Forelimb muscle (tissue), 1 donor: Measurements from ENCODE around the gene TLE1. TPM values are rescaled to one million over a fixed set of nuclear protein-coding genes. Genes with fewer than 3 reads are reported as not detected.
A peak's percentile ranks its signal among the peaks of the same experiment; 100 is the strongest.
"Not testable (repeated sequence)": the region's sequence is repeated elsewhere in the genome, so short reads cannot be mapped to it uniquely, and the experiment has no call there.

Experiments
- DNase-seq: peaks from one replicate; pipeline ENCODE4 v3.0.0-alpha.2; 2013; ENCODE audit warnings: low read depth
- polyA plus RNA-seq: library from polyadenylated mRNA; unstranded; fragments of 120-200 nt; gene quantifications from one replicate; pipeline ENCODE4 v1.2.1, GENCODE V29; 2013; ENCODE audit not compliant: insufficient read length

Gene TLE1
- polyA plus RNA-seq, 1 donor: 52.9 TPM

GRCh38 chr9:81622471-81623255, 66.7 kb downstream of the TLE1 start:
- no peak for DNase-seq

GRCh38 chr9:81621785-81622259, 67.5 kb downstream of the TLE1 start:
- no peak for DNase-seq

GRCh38 chr9:81621118-81621517, 68.2 kb downstream of the TLE1 start:
- DNase-seq: no peak

- DNase-seq: no peak
Observed at GRCh38 chr9:81620002-81620390, 69.4 kb downstream of the TLE1 start.

GRCh38 chr9:81619353-81620001, 69.9 kb downstream of the TLE1 start:
- DNase-seq: no peak

- DNase-seq: no peak
Observed at GRCh38 chr9:81618923-81619322, 70.4 kb downstream of the TLE1 start.

- no peak for DNase-seq
Observed at GRCh38 chr9:81616141-81616540, 73.2 kb downstream of the TLE1 start.

- no peak for DNase-seq
Observed at GRCh38 chr9:81614335-81614734, 75.0 kb downstream of the TLE1 start.

GRCh38 chr9:81613002-81613812, 76.1 kb downstream of the TLE1 start:
- DNase-seq: peak; percentile 96

- no peak for DNase-seq
Observed at GRCh38 chr9:81611664-81612063, 77.7 kb downstream of the TLE1 start.

- DNase-seq: no peak
Observed at GRCh38 chr9:81610740-81611107, 78.6 kb downstream of the TLE1 start.

GRCh38 chr9:81609782-81610739, 79.3 kb downstream of the TLE1 start:
- DNase-seq: no peak

- no peak for DNase-seq
Observed at GRCh38 chr9:81608289-81608657, 81.1 kb downstream of the TLE1 start.

GRCh38 chr9:81607593-81608288, 81.6 kb downstream of the TLE1 start:
- DNase-seq: no peak

GRCh38 chr9:81606261-81606660, 83.1 kb downstream of the TLE1 start:
- not testable (repeated sequence) for DNase-seq

GRCh38 chr9:81605170-81605670, 84.1 kb downstream of the TLE1 start:
- DNase-seq: no peak

- DNase-seq: no peak
Observed at GRCh38 chr9:81604306-81605169, 84.8 kb downstream of the TLE1 start.

- no peak for DNase-seq
Observed at GRCh38 chr9:81602887-81603680, 86.3 kb downstream of the TLE1 start.
